Thoracic aorta (tissue), 2 donors: ENCODE measurements around the gene TMEM119. TPM values are rescaled to one million over a fixed set of nuclear protein-coding genes. Genes with fewer than 3 reads are reported as not detected.
"Not testable (repeated sequence)": the region's sequence is repeated elsewhere in the genome, so short reads cannot be mapped to it uniquely, and the experiment has no call there.

Source experiments
- ATAC-seq: fragments of 150-250 bp; one replicate; pipeline ENCODE4 v1.8.0; 2017; ENCODE audit warnings: low read depth; ENCODE audit not compliant: insufficient number of reproducible peaks, low FRiP score
- DNase-seq: peaks from one replicate; pipeline ENCODE4 v3.0.0-alpha.2; 2020; ENCODE audit warnings: low spot score
- H3K27ac ChIP-seq, 2 donors: fragments of 200-600 bp; sonication (generic); 1 replicate in 1 of 2; 2 replicates in 1 of 2; pipeline ENCODE4 v1.5.1; 2016; ENCODE audit warnings: mild to moderate bottlenecking in 2 of 2, moderate library complexity in 2 of 2
- H3K27me3 ChIP-seq: fragments of 200-600 bp; sonication (generic); replicated peaks from 2 replicates; pipeline ENCODE4 v1.6.0; 2016; ENCODE audit warnings: mild to moderate bottlenecking; ENCODE audit not compliant: insufficient read depth
- H3K36me3 ChIP-seq: fragments of 200-600 bp; sonication (generic); one replicate; pipeline ENCODE4 v1.5.1; 2016
- H3K4me1 ChIP-seq, 2 donors: fragments of 200-600 bp; sonication (generic); 1 replicate in 1 of 2; 2 replicates in 1 of 2; pipeline versions ENCODE4 v1.5.1 to v1.6.0; 2016; ENCODE audit warnings: low read depth in 2 of 2, mild to moderate bottlenecking in 1 of 2; ENCODE audit not compliant: control insufficient read depth in 1 of 2
- H3K4me3 ChIP-seq: fragments of 200-600 bp; sonication (generic); 2 replicates; pipeline ENCODE4 v1.5.1; 2016; ENCODE audit warnings: mild to moderate bottlenecking
- H3K9me3 ChIP-seq: fragments of 200-600 bp; sonication (generic); 2 replicates; pipeline ENCODE4 v1.5.1; 2016
- CTCF ChIP-seq: fragments of 200-600 bp; sonication (generic); IDR thresholded peaks from one replicate; pipeline ENCODE4 v1.5.1; 2019; ENCODE audit warnings: antibody characterized with exemption
- total RNA-seq, 2 donors: library from RNA; depleted of rRNA; stranded (reverse); fragments of >200 nt; gene quantifications; one replicate each; pipeline versions ENCODE4 v1.1.0 to v1.2.3, GENCODE V29; 2016

The TMEM119 gene
- total RNA-seq, 2 donors from 2014 or later, result 4.1 to 4.6 TPM

- ATAC-seq, result no peak
- Histone ChIP-seq H3K4me1 (peaks cover 13 to 18% of the 10 kb centered on the region in 2 donors), H3K27ac (peak overlapping the region in 1 of 2 donors; percentile 15), H3K36me3 (no peaks in the 10 kb centered on the region), H3K4me3 (peak overlapping the region; percentile 59), H3K9me3 (no peaks in the 10 kb centered on the region), H3K27me3 (no peaks in the 10 kb centered on the region)
- no peak for DNase-seq
- no peak for TF ChIP-seq CTCF
Measured at GRCh38 chr12:108633081-108633533, 35.2 kb upstream of the TMEM119 start.

- H3K4me3 ChIP-seq, H3K4me1 ChIP-seq, H3K9me3 ChIP-seq, H3K27me3 ChIP-seq, H3K36me3 ChIP-seq, H3K27ac ChIP-seq, DNase-seq, ATAC-seq: not testable (repeated sequence)
Measured at GRCh38 chr12:108631261-108631660, 33.4 kb upstream of the TMEM119 start.

- Histone ChIP-seq H3K9me3 (no peaks in the 10 kb centered on the region), H3K36me3 (no peaks in the 10 kb centered on the region), H3K4me1 (peaks cover 6 to 9% of the 10 kb centered on the region in 2 donors), H3K4me3 (no peak overlapping the region), H3K27me3 (no peaks in the 10 kb centered on the region), H3K27ac (peak overlapping the region in 1 of 2 donors; percentile 41)
- TF ChIP-seq CTCF, result no peak
- no peak for DNase-seq
- no peak for ATAC-seq
Measured at GRCh38 chr12:108630481-108631207, 32.8 kb upstream of the TMEM119 start.

- Histone ChIP-seq H3K27ac (peak overlapping the region in 1 of 2 donors; percentile 41), H3K9me3 (no peaks in the 10 kb centered on the region), H3K4me3 (peak overlapping the region; percentile 23), H3K4me1 (peaks cover 6 to 9% of the 10 kb centered on the region in 2 donors), H3K36me3 (no peaks in the 10 kb centered on the region), H3K27me3 (no peaks in the 10 kb centered on the region)
- ATAC-seq (no peak), DNase-seq (no peak)
- no peak for TF ChIP-seq CTCF
Measured at GRCh38 chr12:108629824-108630476, 32.1 kb upstream of the TMEM119 start.

- Histone ChIP-seq H3K4me3 (peak overlapping the region; percentile 7), H3K27ac (no peak overlapping the region)
- ATAC-seq, result no peak
Measured at GRCh38 chr12:108629151-108629550, 31.3 kb upstream of the TMEM119 start.

More at GRCh38 chr12:108629151-108629550, 31.3 kb upstream of the TMEM119 start:
- Histone ChIP-seq H3K27me3 (no peaks in the 10 kb centered on the region), H3K36me3 (no peaks in the 10 kb centered on the region), H3K4me1 (peaks cover 6 to 9% of the 10 kb centered on the region in 2 donors), H3K9me3 (no peaks in the 10 kb centered on the region)
- DNase-seq, result no peak
- no peak for TF ChIP-seq CTCF
